HG03460 (cell line): ENCODE data around the gene FLNA.
"Not testable (repeated sequence)": the region's sequence is repeated elsewhere in the genome, so short reads cannot be mapped to it uniquely, and the experiment has no call there.

ENCODE experiments used
- ATAC-seq: cut with Tn5 transposase; IDR thresholded peaks from one replicate; pipeline ENCODE4 v1.9.1; 2021; ENCODE audit not compliant: unreplicated experiment

Gene FLNA

DNA sequence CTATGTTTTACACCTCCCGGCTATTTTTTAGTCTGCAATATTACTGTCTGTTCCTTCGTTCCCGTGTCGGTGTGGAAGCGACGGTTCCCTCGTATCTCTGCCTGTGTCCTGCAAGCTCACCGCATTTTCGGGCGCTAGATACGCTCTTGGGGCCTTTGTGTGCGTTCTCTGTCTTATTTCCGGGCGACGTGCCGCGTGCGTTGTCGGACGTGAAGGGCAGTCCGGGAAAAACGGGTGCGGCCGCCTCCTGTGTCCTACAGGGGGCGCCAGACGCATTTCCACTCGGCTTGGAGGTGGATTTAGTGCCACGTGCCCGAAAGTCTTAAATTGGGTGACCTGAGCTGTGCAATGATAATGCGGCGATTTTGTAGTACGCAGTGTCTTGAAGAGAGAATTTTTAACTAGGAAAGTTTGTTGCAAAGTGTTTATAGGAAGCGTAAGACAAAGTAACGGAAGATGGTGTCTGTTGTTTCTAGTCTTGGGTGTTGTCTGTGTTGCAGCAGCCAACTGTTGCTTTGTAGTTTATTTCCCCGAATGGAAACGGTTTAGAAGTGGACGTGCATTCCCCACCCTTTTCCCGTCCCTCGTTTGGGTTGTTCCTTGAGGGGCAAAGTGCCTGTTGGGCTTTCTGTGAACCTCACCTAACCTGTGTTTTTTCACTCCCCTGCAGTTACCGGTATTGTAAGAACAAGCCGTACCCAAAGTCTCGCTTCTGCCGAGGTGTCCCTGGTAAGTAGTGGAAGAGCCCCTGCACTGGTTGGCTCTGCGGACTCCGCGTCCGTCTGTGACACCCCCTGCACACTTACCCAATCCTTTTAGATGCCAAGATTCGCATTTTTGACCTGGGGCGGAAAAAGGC, 24.5 kb upstream of the FLNA start:
- peak; percentile 24 for ATAC-seq

DNA sequence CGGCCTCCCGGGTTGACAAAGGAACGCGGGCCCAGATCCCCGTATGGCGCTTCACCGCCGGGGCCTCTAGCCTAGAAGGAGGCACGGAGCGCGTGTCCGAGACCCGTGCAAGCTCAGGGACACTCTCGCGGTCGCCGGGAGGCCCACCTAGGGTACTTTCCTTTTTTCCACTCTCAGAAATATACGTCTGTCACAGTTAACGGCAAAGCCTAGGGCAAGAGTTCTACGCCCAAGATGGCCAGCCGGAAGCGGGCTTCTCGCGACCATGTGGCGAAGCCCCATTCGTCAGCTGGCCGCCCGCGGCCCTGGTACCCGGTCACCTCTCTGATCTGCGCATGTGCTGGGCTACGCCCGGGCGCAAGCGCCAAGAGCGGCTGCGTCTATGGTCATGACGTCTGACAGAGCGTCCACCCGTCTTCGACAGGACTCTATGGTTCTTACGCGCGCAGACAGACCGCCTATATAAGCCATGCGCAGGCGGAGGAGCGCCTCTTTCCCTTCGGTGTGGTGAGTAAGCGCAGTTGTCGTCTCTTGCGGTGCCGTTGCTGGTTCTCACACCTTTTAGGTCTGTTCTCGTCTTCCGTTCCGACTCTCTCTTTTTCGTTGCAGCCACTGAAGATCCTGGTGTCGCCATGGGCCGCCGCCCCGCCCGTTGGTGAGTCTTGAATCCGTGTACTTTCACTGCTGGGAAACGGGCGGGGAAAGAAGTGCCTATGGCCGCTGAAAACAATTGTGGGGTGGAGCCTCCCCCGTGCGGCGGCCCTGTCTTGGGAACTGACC, 23.6 kb upstream of the FLNA start, which contains the start of gene RPL10:
TSS of gene RPL10 (plus strand) at position 490 of the 780 bp plus-strand sequence. CDS start at position 633, 143 bp downstream.
- ATAC-seq = peak; percentile 73

DNA sequence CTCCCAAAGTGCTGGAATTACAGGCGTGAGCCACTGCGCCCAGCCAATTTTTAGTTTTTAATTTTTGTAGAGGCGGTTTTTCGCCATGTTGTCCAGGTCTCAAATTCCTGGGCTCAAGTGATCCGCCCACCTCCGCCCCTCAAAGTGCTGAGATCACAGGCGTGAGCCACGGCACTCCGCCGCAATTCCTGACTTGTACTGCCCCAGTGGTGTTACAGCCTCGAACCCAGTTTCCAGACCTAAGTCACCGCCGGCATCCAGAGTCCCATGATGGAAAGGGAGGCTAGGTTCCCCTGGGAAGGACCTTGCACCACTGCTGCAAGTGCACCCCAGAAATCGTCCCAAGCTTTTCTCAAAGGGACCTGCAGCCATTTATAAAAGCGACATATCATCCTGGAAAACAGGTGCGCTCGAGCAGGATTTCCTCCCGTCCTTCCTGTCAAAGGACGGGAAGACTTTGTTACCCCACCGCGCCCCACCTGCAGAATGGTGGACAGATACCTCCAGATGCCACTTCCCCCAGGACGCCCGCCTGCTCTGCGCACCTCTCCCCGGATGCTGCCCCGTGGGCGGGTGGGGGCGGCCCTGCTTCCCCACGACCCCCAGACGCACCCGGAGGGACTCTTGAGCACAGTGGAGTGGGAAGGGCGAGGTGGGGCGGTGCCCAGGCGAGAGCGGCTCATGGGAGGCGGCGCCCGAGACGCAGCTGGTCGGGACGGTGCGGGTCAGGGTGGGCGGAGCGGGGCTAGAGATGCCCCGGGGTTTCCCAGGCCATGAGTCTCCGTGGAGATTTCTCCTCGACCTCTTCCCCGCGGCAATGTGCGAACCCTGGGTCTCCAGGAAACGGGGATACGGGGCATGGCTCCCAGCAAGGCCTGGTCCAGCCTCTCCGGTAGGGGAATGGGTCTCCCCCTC, 22.8 kb upstream of the FLNA start:
- peak; percentile 53 for ATAC-seq

DNA sequence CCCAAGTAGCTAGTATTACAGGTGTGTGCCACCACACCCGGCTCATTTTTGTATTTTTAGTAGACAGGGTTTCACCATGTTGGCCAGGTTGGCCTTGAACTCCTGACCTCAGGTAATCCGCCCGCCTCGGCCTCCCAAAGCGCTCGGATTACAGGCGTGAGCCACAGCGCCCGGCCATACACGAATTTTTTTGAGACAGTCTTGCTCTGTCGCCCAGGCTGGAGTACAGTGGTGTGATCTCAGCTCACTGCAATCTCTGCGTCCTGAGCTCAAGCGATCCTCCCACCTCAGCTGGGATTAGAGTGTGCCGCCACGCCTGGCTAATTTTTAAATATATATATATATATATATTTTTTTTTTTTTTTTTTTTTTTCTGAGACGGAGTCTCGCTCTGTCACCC, 21.9 kb upstream of the FLNA start:
- ATAC-seq = not testable (repeated sequence)

DNA sequence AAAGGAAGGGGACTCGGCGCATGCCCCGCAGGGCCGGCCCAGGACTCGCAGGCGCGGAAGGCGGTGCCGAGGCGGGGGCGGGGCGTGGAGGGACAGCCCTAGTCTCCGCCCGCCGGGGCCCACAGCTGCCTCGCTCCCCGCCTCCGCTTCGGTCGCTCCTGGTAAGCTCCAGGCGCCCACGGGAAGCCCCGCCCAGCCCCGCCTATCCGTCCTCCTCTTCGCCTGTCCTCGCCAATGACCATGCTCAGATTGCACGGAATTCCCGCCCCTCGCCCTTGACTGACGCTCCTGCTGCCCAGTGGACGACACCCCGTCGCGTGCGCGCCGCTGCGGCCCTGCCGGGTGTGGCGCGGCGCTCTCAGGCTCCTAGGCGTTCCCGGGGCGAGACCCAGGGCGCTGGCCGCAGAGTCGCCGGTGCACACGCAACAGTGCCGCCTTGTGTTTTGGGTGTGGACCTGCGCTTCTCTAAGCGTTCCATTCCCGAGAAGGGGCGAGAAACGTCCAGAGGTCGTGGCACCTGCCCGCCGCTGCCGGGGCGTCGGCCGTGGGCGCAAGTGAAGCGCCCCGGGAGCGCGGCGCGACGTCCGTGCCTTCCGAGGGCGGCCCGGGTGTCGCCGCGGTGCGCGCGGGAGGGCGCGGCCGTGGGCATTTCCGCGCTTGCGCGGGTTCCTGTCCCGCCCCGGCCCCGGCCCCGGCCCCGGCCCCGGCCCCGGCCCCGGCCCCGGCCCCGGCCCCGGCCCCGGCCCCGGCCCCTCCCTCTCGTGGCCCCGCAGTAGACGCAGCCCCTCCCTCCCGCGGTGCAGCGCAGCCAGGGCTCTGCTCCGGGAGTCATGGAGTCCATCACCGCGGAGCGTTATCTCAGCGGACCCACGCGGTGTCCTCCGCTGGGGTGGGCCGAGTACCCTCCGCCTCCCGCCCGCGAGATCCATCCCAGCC, 15.6 kb upstream of the FLNA start:
- ATAC-seq = peak; percentile 73

DNA sequence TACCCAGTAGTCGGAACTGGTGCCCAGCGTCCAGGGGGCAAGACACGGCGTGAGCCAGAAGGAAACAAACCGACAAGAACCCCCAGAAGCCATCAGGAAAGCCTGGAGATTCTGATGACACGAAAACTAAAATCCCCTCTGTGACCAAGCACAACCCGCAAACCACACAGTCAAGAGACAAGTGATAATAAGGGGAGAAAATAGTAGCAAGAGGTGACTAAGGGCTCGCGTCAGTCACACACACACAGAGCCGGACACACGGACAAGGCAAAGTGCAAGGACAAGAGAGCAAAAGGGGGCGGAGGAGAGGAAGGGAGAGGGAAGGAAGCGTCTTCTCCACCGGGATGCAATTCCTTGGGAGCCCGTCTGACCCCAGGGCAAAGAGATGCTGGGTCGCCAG, 14.2 kb upstream of the FLNA start:
- not testable (repeated sequence) for ATAC-seq

DNA sequence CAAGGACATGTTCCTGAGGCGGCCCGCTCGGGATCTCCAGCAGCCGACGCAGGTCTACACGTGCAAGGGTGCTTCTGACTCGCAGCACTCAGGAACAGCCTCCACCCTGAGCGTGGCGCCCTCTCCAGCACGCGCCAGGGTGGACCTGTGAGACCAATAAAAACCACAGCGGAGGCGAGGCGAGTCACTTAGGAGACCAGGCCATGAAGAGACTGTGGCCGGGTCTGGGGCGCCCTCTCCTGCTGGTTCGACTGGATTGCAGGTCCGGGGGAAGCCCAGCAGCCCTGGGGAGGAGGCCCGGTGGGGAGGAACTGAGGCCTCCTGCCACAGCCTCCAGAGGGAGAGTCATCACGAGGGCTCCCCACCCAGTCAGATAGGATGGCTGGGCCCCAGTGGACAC, 13.7 kb upstream of the FLNA start:
- peak; percentile 23 for ATAC-seq

DNA sequence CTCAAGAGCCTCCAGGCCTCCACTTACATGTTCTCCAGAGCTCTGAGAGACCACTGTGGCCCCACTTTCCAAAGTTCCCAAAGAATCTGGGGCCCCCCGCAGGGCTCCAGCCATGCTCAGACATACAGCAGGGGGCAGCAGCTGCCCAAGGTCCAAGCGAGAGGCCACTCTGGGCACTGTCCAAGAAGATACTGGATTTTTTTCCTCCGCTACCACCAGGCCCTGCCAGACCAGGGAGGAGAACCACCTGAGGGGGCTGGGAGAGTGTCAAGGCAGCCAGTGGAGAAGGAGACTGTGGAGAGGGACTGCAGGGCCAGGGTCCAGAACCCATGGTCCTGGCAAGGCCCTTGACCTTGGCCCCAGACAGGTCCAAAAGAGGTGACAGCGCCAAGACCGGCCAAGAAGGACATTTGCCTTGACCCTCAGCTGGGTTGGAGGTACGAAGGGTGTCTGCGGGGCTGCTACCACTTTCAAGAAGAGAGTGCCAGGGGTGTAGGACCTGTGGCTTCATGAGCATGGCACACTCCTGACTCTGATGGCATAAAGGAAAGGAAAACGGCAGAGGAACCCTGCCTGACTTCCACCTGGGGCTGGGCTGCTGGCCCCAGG, 10.0 kb upstream of the FLNA start:
- ATAC-seq = no peak

DNA sequence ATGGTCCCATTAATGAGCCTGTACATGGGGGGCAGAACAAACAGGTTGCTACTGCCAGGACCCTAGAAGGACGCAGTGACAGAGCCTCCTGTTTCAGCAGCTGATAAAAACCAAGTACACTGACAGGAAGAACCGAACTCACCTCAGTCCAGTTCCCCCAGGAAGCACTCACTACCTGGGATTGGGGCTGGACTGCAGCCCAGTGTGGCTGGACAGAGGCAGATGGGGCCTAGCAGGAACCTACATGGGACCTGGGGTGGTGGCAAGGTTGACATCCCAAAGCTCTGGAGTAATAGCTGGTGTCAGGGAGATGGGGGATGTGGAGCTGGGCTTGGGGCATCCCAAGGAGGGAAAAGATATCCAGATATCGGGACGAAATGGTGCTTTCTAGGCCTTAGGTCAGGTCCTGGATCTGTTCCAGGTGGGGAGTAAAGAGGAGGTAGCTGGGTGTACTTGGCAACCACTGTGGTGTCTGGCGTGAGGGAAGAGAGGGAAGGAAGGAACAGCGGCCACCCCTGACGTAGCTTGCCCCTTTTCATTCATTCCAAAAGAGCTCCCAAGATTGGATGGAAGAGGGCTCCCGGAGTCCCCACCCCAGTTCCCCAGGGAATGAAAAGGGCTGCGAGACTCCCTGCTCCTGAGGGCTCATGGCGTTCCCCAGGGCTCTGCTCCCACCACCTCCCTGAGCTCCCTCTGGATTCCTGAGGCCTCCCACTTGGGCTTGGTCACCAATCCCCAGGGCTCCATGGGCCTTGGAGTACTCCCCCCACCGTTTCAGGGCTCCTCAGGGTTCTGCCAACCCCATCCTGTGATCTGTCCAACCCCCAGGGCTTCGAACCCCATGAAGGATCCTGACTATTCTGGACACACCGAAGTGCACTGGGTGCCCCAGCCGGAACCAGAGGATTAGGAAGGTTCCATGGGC, 9.2 kb upstream of the FLNA start:
- no peak for ATAC-seq

DNA sequence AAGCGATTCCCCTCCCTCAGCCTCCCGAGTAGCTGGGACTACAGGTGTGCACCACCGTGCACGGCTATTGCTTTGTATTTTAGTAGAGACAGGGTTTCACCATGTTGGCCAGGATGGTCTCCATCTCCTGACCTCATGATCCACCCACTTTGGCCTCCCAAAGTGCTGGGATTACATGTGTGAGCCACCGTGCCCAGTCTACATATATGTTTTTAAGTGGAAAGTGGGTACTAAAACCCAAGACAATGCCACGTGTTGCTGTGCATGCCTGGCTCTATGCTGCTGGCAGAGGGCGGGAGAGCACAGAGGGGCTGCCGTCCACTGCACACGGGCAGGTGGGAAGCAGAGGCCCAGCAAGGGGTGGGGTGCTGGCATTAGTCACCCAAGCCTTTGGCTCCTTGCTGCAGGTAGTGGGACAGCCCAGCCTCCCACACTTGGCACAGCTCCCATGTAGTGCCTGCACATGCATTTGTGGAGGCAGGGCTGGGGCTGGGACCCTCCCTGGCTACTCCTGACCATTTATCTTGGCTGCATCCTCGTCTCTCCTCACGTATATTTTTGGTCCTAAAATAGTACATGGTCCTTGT, 8.1 kb upstream of the FLNA start:
- ATAC-seq = no peak

DNA sequence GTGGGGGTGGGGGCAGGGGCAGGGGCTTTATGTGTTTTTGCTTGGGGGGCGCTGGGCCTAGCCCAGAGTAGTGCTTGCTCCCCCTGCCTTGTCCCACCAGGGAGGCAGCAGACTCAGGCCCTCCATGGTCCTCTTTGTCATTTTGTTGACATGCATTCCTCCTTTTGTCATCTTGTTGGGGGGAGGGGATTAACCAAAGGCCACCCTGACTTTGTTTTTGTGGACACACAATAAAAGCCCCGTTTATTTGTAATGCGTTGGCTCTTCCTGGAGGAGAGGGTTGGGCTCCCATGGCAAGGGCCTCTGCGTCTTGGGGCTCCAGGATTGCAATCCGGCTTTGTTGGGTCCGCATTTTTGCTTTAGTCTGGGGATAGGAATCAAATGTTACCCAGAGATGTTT, 6.8 kb upstream of the FLNA start:
- ATAC-seq = no peak

DNA sequence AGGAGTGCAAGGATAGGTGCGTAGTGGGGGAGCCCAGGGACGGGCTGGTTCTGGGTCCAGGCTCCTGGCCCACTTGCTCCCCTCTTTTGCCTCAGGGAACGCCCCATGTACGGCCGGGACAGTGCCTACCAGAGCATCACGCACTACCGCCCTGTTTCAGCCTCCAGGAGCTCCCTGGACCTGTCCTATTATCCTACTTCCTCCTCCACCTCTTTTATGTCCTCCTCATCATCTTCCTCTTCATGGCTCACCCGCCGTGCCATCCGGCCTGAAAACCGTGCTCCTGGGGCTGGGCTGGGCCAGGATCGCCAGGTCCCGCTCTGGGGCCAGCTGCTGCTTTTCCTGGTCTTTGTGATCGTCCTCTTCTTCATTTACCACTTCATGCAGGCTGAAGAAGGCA, 6.4 kb upstream of the FLNA start:
- no peak for ATAC-seq

DNA sequence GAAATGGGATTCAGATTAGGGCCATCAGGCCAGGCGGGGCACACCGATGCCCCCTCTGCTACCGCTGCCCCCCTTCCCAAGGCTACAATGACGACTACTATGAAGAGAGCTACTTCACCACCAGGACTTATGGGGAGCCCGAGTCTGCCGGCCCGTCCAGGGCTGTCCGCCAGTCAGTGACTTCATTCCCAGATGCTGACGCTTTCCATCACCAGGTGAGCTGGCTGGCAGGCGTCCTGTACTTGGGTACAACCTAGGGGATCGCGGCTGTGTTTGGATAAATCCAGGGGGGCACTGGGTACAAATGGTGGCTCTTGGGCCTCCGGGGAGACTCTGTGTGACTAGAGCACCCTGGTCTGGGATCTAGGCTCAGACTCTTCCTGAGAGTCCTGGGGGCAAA, 5.7 kb upstream of the FLNA start:
- no peak for ATAC-seq

DNA sequence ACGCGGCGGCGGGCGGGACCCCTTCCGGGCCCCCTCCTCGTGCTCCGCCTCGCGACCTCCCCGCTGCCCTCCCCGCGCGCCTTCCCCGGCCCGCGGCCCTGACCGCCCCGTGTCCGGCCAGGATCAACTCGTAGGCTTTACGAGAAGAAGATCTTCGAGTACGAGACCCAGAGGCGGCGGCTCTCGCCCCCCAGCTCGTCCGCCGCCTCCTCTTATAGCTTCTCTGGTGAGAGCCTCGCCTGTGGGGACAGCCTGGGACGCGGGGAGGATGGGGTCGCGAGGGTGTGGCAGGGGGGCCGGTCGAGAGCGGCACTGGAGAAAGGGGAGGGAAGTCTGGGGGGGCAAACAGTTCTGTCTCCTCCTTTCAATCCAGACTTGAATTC, 5.1 kb upstream of the FLNA start:
- no peak for ATAC-seq

DNA sequence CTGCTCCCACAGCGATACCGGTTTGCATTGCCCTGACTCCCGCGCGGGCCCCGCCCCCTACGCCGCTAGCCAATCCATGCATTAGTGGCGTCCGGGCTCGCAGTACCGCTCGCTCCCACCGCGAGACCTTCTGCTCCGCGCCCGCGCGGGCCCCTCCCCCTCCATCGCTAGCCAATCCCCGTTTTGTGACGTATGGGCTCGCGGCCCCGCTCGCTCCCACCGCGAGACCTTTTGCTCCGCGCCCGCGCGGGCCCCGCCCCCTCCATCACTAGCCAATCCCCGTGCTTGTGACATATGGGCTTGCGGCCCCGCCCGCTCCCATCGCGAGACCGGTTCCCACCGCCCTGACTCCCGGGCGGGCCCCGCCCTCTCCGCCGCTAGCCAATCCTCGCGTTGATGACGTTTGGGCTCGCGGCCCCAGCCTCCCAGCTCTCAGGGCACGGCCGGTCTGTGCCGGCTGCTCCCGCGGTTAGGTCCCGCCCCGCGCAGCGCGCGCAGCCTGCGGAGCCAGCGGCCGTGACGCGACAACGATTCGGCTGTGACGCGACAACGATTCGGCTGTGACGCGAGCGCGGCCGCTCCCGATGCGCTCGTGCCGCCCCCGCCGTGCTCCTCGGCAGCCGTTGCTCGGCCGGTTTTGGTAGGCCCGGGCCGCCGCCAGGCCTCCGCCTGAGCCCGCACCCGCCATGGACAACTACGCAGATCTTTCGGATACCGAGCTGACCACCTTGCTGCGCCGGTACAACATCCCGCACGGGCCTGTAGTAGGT, 4.5 kb upstream of the FLNA start, which contains the start of gene EMD:
TSS of gene EMD (plus strand) at position 497 of the 770 bp plus-strand sequence. CDS start at position 687, 190 bp downstream.
- ATAC-seq = peak; percentile 76

DNA sequence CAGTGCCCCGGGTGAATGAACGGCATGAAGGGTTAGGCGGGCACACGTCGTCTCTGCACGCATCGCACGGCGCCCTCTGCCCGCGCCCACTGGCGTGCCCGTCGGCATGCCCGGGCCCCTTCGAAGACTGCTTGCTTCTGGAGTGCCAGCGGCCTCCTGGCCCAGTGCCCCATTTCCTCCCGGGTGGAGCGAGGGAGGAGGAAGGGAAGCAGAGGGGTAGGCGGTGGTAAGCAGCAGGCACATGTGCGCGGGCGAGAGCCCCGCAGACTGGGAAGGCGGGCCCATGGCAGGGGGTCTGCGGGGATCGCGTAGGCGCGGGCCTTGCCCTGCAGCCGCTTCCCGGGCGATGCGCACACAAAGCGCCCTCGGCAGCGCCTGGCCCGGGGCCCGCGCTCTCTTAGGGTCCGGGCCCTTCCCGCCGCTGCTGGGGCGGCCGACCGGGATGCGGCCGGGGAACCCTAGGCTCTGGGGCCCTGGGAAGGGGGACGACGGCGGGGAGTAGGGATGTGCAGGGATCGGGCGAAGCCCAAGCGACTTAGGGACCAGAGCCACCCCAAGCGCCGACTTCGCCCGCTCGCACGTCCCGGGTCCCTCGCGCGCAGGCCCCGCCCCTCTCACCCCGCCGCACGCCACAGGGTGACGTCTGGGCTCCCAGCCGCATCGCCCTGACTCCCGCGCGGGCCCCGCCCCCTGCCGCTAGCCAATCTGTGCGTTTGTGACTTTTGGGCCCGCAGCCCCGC, 3.8 kb upstream of the FLNA start:
- ATAC-seq = peak; percentile 0

DNA sequence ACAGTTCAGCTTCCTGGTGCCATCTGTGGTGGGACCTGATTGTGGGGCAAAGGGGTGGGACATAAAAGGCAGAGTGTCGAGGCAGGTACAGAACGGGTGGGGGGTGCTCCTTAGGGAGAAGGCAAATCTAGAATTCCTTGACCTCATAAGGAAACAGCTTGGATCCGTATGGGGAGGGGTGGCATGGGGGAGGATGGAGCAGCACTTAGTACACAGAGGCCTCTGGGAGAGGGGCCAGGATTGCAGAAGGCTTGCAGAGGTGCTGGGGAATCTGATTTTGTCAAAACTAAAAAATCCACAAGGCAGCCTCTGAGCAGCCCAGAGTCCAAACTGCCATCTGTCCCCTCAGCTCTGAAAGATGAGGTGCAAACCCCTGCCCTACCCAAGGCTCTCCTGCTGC, 2.3 kb upstream of the FLNA start:
- no peak for ATAC-seq
